Measurements from ENCODE around the gene LONRF2. TPM values are rescaled to one million over a fixed set of nuclear protein-coding genes. Genes with fewer than 3 reads are reported as not detected.

The LONRF2 gene
- total and polyA plus RNA-seq, 2 of the 13 experiments (the other 11 are each of a cell fraction or from before 2014, with no cell fraction given), result not detected

GRCh38 chr2:100242891-100243619, 79.2 kb downstream of the LONRF2 start (continued):
- TF ChIP-seq NFKB2 (CRISPR knock-in tag; IDR thresholded peaks at IDR 0.05; ENCODE audit: borderline replicate concordance) (peak; percentile 50; the same call in 1 of the 2 replicates), MYPOP (CRISPR knock-in tag; IDR thresholded peaks at IDR 0.05) (no peak), CTCF (CRISPR knock-in tag; IDR thresholded peaks at IDR 0.05) (peak; percentile 97), KLF12 (CRISPR knock-in tag; IDR thresholded peaks at IDR 0.05; ENCODE audit: borderline replicate concordance) (no peak), CERS6 (CRISPR knock-in tag; IDR thresholded peaks at IDR 0.05) (no peak), ZNF558 (CRISPR knock-in tag; IDR thresholded peaks at IDR 0.05; ENCODE audit: borderline replicate concordance) (no peak), ERF (CRISPR knock-in tag; IDR thresholded peaks at IDR 0.05) (peak; percentile 63; the same call in 1 of the 2 replicates), NONO (IDR thresholded peaks at IDR 0.05) (no peak), NONO (CRISPR knock-in tag; conservative IDR thresholded peaks at IDR 0.05) (no peak), ZNF607 (CRISPR knock-in tag; IDR thresholded peaks at IDR 0.05; ENCODE audit: borderline replicate concordance) (no peak), FOXK1 (CRISPR knock-in tag; IDR thresholded peaks at IDR 0.05; ENCODE audit: borderline replicate concordance, low read depth) (peak; percentile 98), ZNF687 (CRISPR knock-in tag; IDR thresholded peaks at IDR 0.05) (peak; percentile 20; the same call in 1 of the 2 replicates), AFF4 (CRISPR knock-in tag; IDR thresholded peaks at IDR 0.05) (no peak), BCL6 (CRISPR knock-in tag; IDR thresholded peaks at IDR 0.05) (peak; percentile 24; the same call in 1 of the 2 replicates), ZNF451 (CRISPR knock-in tag; IDR thresholded peaks at IDR 0.05) (no peak), KMT2B (CRISPR knock-in tag; IDR thresholded peaks at IDR 0.05) (no peak), HOXA7 (CRISPR knock-in tag; IDR thresholded peaks at IDR 0.05) (no peak)
